ENCODE measurements around the gene LRMDA. TPM values are rescaled to one million over a fixed set of nuclear protein-coding genes. Genes with fewer than 3 reads are reported as not detected.

LRMDA gene
- total RNA-seq, 2 donors from 2014 or later = 9.6 to 12.6 TPM

DNA sequence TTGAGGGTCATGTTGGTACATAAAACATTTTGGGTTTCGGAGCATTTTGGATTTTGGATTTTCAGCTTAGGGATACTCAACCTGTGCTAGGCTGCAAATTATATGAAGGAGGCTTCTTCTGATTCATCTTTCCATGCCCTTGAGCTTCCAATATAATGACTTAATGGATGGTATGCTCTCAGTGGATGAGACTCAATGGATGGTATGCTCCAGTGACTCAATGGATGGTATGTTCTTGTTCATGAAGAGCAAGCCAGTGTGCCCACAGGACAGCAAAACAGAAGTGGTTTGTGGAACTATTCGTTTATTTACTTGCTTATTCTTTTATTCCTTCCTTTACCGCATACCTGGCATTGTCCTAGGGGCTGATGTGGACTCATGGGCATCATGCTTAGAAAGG lies 969.6 kb downstream of the LRMDA start:
- Histone ChIP-seq H3K27me3 (replicated peaks; ENCODE audit: insufficient read depth) (no peaks in the 10 kb centered on the region), H3K4me1 (replicated peaks) (peaks cover 4% of the 10 kb centered on the region), H3K36me3 (no peaks in the 10 kb centered on the region), H3K9me3 (no peaks in the 10 kb centered on the region), H3K4me3 (no peak overlapping the region), H3K27ac (no peak overlapping the region)
- intact Hi-C loops (cut with DNase I) = no loop called here
- DNase-seq (ENCODE audit: low spot score) = no peak
- WGBS = 96% methylated on average over 3 of the region's 3 CpGs
- no peak for TF ChIP-seq CTCF (IDR thresholded peaks at IDR 0.05)
- TF ChIP-seq POLR2A (IDR thresholded peaks at IDR 0.05) = no peak
- no peak for TF ChIP-seq POLR2AphosphoS5 (IDR thresholded peaks at IDR 0.05)

DNA sequence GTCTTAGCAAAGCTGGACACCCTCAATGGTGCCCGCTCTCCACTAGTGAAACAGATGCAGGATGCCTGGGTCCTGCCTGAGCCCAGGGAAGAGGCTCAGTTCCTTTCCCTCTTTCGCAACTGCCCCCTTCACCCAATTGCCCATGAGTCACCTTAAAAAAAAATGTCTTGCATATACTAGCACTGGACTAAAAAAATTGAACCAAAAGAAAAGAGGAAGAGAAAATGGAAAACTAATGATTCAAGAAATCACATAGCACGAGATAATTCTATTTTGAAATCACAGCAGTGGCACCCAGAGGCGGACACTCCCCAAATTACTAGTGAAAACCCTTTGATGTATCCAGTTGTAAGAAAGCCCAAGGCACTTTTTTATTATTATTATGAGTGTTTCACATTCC lies 972.5 kb downstream of the LRMDA start:
- H3K4me3 ChIP-seq = no peak overlapping the region
- TF ChIP-seq POLR2A (IDR thresholded peaks at IDR 0.05) = no peak
- no peak for TF ChIP-seq CTCF (IDR thresholded peaks at IDR 0.05)
- no peak for TF ChIP-seq POLR2AphosphoS5 (IDR thresholded peaks at IDR 0.05)
- H3K27me3 ChIP-seq (replicated peaks; ENCODE audit: insufficient read depth) = no peaks in the 10 kb centered on the region
- WGBS = 79% methylated on average over 4 of the region's 4 CpGs
- intact Hi-C loops (cut with DNase I) = no loop called here
- H3K9me3 ChIP-seq = no peaks in the 10 kb centered on the region
- H3K4me1 ChIP-seq (replicated peaks) = no peaks in the 10 kb centered on the region
- no peak overlapping the region for H3K27ac ChIP-seq
- no peaks in the 10 kb centered on the region for H3K36me3 ChIP-seq
- no peak for DNase-seq (ENCODE audit: low spot score)

DNA sequence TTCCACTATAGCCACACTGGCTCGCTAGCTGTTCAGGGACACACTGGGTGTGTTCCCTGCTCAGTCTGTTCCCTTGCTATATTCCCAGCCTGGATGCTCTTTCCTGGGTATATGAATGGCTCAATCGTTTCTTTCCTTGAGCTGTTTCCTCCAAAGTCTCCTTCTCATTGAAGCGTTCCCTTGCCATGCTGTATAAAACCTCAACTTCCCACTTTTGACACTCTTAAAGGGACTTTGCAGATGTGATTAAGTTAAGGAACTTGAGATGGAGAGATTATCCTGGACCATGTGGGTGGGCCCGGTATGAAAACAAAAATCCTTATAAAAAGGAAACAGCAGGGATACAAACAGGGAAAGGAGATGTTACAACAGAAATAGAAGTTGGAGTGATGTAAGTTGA lies 973.1 kb downstream of the LRMDA start:
- TF ChIP-seq CTCF (IDR thresholded peaks at IDR 0.05) (no peak), POLR2AphosphoS5 (IDR thresholded peaks at IDR 0.05) (no peak), POLR2A (IDR thresholded peaks at IDR 0.05) (no peak)
- intact Hi-C loops (cut with DNase I) = no loop called here
- Histone ChIP-seq H3K27ac (no peak overlapping the region), H3K36me3 (no peaks in the 10 kb centered on the region), H3K4me3 (no peak overlapping the region), H3K9me3 (no peaks in the 10 kb centered on the region), H3K4me1 (replicated peaks) (no peaks in the 10 kb centered on the region), H3K27me3 (replicated peaks; ENCODE audit: insufficient read depth) (no peaks in the 10 kb centered on the region)
- no peak for DNase-seq (ENCODE audit: low spot score)
- WGBS = 93% methylated on average over 4 of the region's 4 CpGs

DNA sequence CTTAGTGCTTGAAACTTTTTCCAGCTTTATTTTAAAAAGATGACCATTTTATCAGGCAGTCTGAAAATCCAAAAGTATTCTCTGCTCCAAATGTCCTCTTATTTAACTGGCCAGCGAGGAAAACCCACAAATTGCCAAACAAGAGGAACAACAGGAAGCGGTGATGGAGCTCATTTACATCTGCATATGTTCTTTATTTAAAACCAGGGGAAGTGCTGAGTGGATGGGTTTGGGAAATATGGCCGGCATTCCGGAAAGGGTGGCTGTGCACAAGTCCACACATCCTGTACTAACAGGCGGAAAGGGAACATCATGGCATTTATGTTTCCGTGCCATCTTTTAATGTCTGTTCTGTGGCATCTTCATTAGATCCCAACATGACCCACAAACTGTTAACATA lies 974.5 kb downstream of the LRMDA start:
- TF ChIP-seq POLR2AphosphoS5 (IDR thresholded peaks at IDR 0.05) (no peak), CTCF (IDR thresholded peaks at IDR 0.05) (no peak), POLR2A (IDR thresholded peaks at IDR 0.05) (no peak)
- Histone ChIP-seq H3K27ac (no peak overlapping the region), H3K36me3 (no peaks in the 10 kb centered on the region), H3K27me3 (replicated peaks; ENCODE audit: insufficient read depth) (no peaks in the 10 kb centered on the region), H3K9me3 (no peaks in the 10 kb centered on the region), H3K4me1 (replicated peaks) (no peaks in the 10 kb centered on the region), H3K4me3 (no peak overlapping the region)
- intact Hi-C loops (cut with DNase I) = no loop called here
- DNase-seq (ENCODE audit: low spot score) = no peak
- WGBS = 91% methylated on average over 6 of the region's 6 CpGs

DNA sequence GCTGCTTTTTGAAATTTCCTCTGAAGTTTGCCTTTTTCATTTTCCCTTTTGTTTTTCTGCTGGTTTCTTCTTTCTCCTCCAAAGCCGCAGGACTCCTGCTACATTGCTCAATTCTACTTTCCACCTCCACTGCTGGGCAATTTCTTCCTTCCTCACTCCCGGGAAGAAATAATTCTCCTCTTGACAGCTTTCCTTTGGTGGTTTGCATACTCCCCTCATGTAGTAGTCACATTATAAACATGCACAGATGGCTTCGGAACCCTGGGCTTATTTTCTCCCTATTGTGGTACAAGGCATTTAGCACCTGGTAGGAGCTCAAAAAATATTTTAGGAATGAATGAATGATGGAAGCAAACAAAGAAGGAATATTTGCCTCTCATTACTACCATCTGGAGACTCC lies 977.2 kb downstream of the LRMDA start:
- H3K4me1 ChIP-seq (replicated peaks) = no peaks in the 10 kb centered on the region
- no peaks in the 10 kb centered on the region for H3K36me3 ChIP-seq
- intact Hi-C loops (cut with DNase I) = no loop called here
- no peak for TF ChIP-seq CTCF (IDR thresholded peaks at IDR 0.05)
- no peak for TF ChIP-seq POLR2A (IDR thresholded peaks at IDR 0.05)
- TF ChIP-seq POLR2AphosphoS5 (IDR thresholded peaks at IDR 0.05) = no peak
- H3K27ac ChIP-seq = no peak overlapping the region
- WGBS = 92% methylated on average over 3 of the region's 3 CpGs
- no peak overlapping the region for H3K4me3 ChIP-seq
- no peak for DNase-seq (ENCODE audit: low spot score)
- no peaks in the 10 kb centered on the region for H3K27me3 ChIP-seq (replicated peaks; ENCODE audit: insufficient read depth)
- H3K9me3 ChIP-seq = no peaks in the 10 kb centered on the region
